ENCODE data around the gene NSRP1. TPM values are rescaled to one million over a fixed set of nuclear protein-coding genes. Genes with fewer than 3 reads are reported as not detected.
"Not testable (repeated sequence)": the region's sequence is repeated elsewhere in the genome, so short reads cannot be mapped to it uniquely, and the experiment has no call there.

The NSRP1 gene
- total RNA-seq, 6 donors from 2014 or later, result 23.1 to 78.6 (median 32.7) TPM

DNA sequence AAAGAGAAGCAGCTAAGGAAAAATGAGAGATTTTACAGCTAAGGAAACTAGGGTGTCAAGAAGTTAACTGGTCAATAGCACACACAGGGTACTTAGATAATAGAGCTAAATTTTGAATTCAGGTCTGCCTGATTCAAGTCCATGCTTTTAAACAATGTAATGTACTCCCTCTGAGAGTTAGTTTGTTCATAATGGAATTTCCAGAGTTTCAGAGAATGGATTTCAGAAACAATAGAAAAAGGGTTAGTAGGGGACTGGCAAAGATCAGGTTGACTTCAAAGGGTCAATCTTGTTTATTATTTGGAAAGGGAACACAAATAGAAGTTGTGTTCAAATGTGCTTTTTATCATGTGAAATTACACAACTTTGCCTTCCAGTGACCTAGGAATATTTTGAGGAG, 17.9 kb downstream of the NSRP1 start:
- TF ChIP-seq POLR2AphosphoS5 (IDR thresholded peaks at IDR 0.05) (no peak), POLR2A (IDR thresholded peaks at IDR 0.05) (no peak), EP300 (IDR thresholded peaks at IDR 0.05) (no peak)
- TF ChIP-seq, protein P1, sequence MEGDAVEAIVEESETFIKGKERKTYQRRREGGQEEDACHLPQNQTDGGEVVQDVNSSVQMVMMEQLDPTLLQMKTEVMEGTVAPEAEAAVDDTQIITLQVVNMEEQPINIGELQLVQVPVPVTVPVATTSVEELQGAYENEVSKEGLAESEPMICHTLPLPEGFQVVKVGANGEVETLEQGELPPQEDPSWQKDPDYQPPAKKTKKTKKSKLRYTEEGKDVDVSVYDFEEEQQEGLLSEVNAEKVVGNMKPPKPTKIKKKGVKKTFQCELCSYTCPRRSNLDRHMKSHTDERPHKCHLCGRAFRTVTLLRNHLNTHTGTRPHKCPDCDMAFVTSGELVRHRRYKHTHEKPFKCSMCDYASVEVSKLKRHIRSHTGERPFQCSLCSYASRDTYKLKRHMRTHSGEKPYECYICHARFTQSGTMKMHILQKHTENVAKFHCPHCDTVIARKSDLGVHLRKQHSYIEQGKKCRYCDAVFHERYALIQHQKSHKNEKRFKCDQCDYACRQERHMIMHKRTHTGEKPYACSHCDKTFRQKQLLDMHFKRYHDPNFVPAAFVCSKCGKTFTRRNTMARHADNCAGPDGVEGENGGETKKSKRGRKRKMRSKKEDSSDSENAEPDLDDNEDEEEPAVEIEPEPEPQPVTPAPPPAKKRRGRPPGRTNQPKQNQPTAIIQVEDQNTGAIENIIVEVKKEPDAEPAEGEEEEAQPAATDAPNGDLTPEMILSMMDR (IDR thresholded peaks at IDR 0.05), result no peak
- no peak for DNase-seq
- H3K9me3 ChIP-seq, result no peaks in the 10 kb centered on the region
- no peak for ATAC-seq (ENCODE audit: low FRiP score in 2 of 2)
- no peak overlapping the region for H3K27ac ChIP-seq
- H3K4me1 ChIP-seq, result peaks cover 0 to 6% (median 0%) of the 10 kb centered on the region in 4 donors
- H3K36me3 ChIP-seq, result peaks cover 0 to 25% (median 10%) of the 10 kb centered on the region in 4 donors
- H3K4me3 ChIP-seq, result no peak overlapping the region
- H3K27me3 ChIP-seq, result no peaks in the 10 kb centered on the region

GRCh38 chr17:30137158-30137557, 20.5 kb downstream of the NSRP1 start:
- no peaks in the 10 kb centered on the region for H3K27me3 ChIP-seq
- DNase-seq (no peak), ATAC-seq (ENCODE audit: low FRiP score in 2 of 2) (no peak)
- peaks cover 0 to 17% (median 9%) of the 10 kb centered on the region in 4 donors for H3K36me3 ChIP-seq
- TF ChIP-seq, protein P1 (IDR thresholded peaks at IDR 0.05), result no peak
- TF ChIP-seq POLR2A (IDR thresholded peaks at IDR 0.05) (no peak), POLR2AphosphoS5 (IDR thresholded peaks at IDR 0.05) (no peak), EP300 (IDR thresholded peaks at IDR 0.05) (no peak)
- no peaks in the 10 kb centered on the region for H3K9me3 ChIP-seq
- H3K4me3 ChIP-seq, result no peak overlapping the region
- H3K27ac ChIP-seq, result no peak overlapping the region
- H3K4me1 ChIP-seq, result peaks cover 0 to 6% (median 0%) of the 10 kb centered on the region in 4 donors
- WGBS, 2 donors, result 88 to 95% methylated on average over 3 of the region's 3 CpGs

- not testable (repeated sequence) for H3K27me3 ChIP-seq; ATAC-seq (ENCODE audit: low FRiP score in 2 of 2); DNase-seq; H3K9me3 ChIP-seq; H3K27ac ChIP-seq; H3K36me3 ChIP-seq; H3K4me1 ChIP-seq; H3K4me3 ChIP-seq
- WGBS, 2 donors, result 90 to 95% methylated on average over 6 of the region's 6 CpGs
Measured at GRCh38 chr17:30147860-30148259, 31.2 kb downstream of the NSRP1 start.

DNA sequence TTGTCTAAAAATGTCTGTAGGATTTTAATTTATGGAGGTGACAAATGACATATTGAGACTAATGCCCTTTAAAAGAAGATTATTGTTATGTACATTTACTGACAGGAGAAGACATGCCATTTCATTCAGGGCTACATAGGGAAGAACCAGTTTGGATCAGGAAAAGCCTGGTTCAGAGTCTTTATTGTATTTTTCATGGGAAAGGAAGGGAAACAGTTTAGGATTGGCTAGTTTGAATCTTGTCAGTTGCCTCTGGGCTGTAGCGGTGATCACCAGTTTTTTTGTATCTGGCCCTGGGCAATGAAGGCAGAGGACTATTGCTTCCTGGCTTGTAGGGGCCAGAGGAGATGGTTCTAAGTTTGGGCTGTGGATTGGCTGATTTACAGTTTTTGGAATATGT, 31.8 kb downstream of the NSRP1 start:
- Histone ChIP-seq H3K27me3 (no peaks in the 10 kb centered on the region), H3K9me3 (no peaks in the 10 kb centered on the region), H3K4me1 (no peaks in the 10 kb centered on the region), H3K36me3 (peaks cover 0 to 3% (median 0%) of the 10 kb centered on the region in 4 donors), H3K4me3 (no peak overlapping the region), H3K27ac (no peak overlapping the region)
- TF ChIP-seq, protein P1 (IDR thresholded peaks at IDR 0.05), result no peak
- no peak for TF ChIP-seq POLR2AphosphoS5 (IDR thresholded peaks at IDR 0.05)
- TF ChIP-seq EP300 (IDR thresholded peaks at IDR 0.05), result no peak
- TF ChIP-seq POLR2A (IDR thresholded peaks at IDR 0.05), result no peak
- DNase-seq (no peak), ATAC-seq (ENCODE audit: low FRiP score in 2 of 2) (no peak)
- 84 to 100% methylated on average over 1 of the region's 1 CpG for WGBS, 2 donors

DNA sequence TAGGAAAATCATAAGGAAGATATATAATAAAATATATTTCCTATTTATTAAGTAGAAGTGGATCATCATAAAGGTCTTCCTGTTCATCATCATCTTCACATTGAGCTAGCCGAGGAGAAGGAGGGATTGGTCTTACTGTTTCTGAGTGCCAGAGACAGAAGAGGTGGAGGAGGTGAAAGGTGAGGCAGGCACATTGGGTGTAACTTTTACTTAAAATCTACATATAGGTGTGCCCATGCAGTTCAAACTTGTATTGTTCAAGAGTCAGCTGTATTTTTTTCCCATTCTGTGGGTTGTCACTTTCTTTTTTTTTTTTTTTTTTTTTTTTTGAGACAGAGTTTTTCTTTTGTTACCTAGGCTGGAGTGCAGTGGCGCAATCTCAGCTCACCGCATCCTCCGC, 34.9 kb downstream of the NSRP1 start:
- Histone ChIP-seq H3K27ac (no peak overlapping the region), H3K9me3 (no peaks in the 10 kb centered on the region), H3K36me3 (peaks cover 0 to 3% (median 0%) of the 10 kb centered on the region in 4 donors), H3K4me1 (no peaks in the 10 kb centered on the region), H3K4me3 (no peak overlapping the region), H3K27me3 (no peaks in the 10 kb centered on the region)
- DNase-seq (no peak), ATAC-seq (ENCODE audit: low FRiP score in 2 of 2) (no peak)
- 95 to 98% methylated on average over 4 of the region's 4 CpGs for WGBS, 2 donors
- TF ChIP-seq POLR2A (IDR thresholded peaks at IDR 0.05) (no peak), POLR2AphosphoS5 (IDR thresholded peaks at IDR 0.05) (no peak), EP300 (IDR thresholded peaks at IDR 0.05) (no peak)
- TF ChIP-seq, protein P1 (IDR thresholded peaks at IDR 0.05), result no peak
